Gastrocnemius medialis (tissue), 4 donors: Measurements from ENCODE around the gene CCDC171. TPM values are rescaled to one million over a fixed set of nuclear protein-coding genes. Genes with fewer than 3 reads are reported as not detected.
"Not testable (repeated sequence)": the region's sequence is repeated elsewhere in the genome, so short reads cannot be mapped to it uniquely, and the experiment has no call there.

Source experiments
- ATAC-seq, 2 donors: fragments of 150-250 bp; one replicate each; pipeline ENCODE4 v1.9.1; 2016
- DNase-seq, 2 donors: peaks; one replicate each; pipeline ENCODE4 v3.0.0-alpha.2; 2019
- H3K27ac ChIP-seq, 4 donors: fragments of 200-600 bp; sonication (generic); 1 replicate in 1 of 4; 2 replicates in 3 of 4; pipeline ENCODE4 v1.5.1; 2016 to 2018; ENCODE audit warnings: mild to moderate bottlenecking in 2 of 4, moderate library complexity in 1 of 4
- H3K27me3 ChIP-seq, 3 donors: fragments of 200-600 bp; sonication (generic) in 2 of 3; 1 replicate in 1 of 3; 2 replicates in 2 of 3; pipeline versions ENCODE4 v1.5.1 to v1.6.0; 2016 to 2019; ENCODE audit warnings: mild to moderate bottlenecking in 1 of 3, moderate library complexity in 1 of 3
- H3K36me3 ChIP-seq, 2 donors: fragments of 200-600 bp; sonication (generic) in 1 of 2; one replicate each; pipeline ENCODE4 v1.5.1; 2017 to 2018
- H3K4me1 ChIP-seq, 2 donors: fragments of 200-600 bp; sonication (generic) in 1 of 2; one replicate each; pipeline ENCODE4 v1.5.1; 2016 to 2017; ENCODE audit warnings: mild to moderate bottlenecking in 2 of 2
- H3K4me3 ChIP-seq, 4 donors: fragments of 200-600 bp; sonication (generic) in 3 of 4; 1 replicate in 1 of 4; 2 replicates in 3 of 4; pipeline ENCODE4 v1.5.1; 2016 to 2019; ENCODE audit warnings: mild to moderate bottlenecking in 2 of 4
- H3K9me3 ChIP-seq, 3 donors: fragments of 200-600 bp; sonication (generic) in 2 of 3; 1 replicate in 1 of 3; 2 replicates in 2 of 3; pipeline ENCODE4 v1.5.1; 2016 to 2019
- POLR2A ChIP-seq, 2 donors: fragments of 450-650 bp; IDR thresholded peaks; one replicate each; pipeline ENCODE4 v1.6.1; 2017; ENCODE audit warnings: antibody characterized with exemption in 2 of 2, mild to moderate bottlenecking in 2 of 2, moderate library complexity in 2 of 2
- in situ Hi-C, 4 donors: fragments of 200-750 bp; cut with MboI; loops; one replicate each; pipeline versions ENCODE4 v1.15.0 to v1.8.0; 2017; ENCODE audit warnings: low sequenced_read_pairs in 4 of 4
- intact Hi-C: fragments of 100-400 bp; cut with DNase I; formaldehyde crosslinking; loops from one replicate; pipeline ENCODE4 v1.15.1; 2023; ENCODE audit warnings: low total_unique reads
- total RNA-seq, 4 donors: library from RNA; depleted of rRNA; stranded (reverse); fragments of >200 nt; gene quantifications; one replicate each; pipeline versions ENCODE4 v1.1.0 to v1.2.3, GENCODE V29; 2016
- TF ChIP-seq, protein P1 (sequence below), 5 experiments: fragments of 450-650 bp in 3 of 5; fragments of 200-600 bp in 2 of 5; sonication (generic) in 2 of 5; IDR thresholded peaks in 4 of 5; conservative IDR thresholded peaks in 1 of 5; 1 replicate in 4 of 5; 2 replicates in 1 of 5; pipeline ENCODE4 v1.5.1; 2016 to 2019; ENCODE audit warnings: antibody characterized with exemption in 5 of 5, mild to moderate bottlenecking in 3 of 5, moderate library complexity in 3 of 5

The CCDC171 gene
- total RNA-seq, 4 donors from 2014 or later: 0.61 to 1.7 (median 1.3) TPM

DNA sequence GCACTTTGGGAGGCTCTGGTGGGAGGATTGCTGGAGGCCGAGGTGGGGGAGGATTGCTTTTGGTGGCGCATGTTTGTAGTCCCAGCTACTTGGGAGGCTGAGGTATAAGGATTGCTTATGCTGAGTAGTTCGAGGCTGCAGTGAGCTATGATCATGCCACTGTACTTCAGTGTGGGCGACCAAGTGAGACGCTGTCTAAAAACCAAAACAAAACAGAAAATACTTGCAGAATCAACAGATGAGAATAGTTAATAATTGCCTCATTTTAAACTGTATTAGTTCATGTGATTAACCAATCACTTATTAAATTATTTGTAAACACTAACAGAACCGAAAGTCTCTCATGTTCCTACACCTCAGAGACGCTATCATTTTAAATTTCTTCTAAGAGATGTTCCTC, 118.1 kb downstream of the CCDC171 start:
- TF ChIP-seq, protein P1, sequence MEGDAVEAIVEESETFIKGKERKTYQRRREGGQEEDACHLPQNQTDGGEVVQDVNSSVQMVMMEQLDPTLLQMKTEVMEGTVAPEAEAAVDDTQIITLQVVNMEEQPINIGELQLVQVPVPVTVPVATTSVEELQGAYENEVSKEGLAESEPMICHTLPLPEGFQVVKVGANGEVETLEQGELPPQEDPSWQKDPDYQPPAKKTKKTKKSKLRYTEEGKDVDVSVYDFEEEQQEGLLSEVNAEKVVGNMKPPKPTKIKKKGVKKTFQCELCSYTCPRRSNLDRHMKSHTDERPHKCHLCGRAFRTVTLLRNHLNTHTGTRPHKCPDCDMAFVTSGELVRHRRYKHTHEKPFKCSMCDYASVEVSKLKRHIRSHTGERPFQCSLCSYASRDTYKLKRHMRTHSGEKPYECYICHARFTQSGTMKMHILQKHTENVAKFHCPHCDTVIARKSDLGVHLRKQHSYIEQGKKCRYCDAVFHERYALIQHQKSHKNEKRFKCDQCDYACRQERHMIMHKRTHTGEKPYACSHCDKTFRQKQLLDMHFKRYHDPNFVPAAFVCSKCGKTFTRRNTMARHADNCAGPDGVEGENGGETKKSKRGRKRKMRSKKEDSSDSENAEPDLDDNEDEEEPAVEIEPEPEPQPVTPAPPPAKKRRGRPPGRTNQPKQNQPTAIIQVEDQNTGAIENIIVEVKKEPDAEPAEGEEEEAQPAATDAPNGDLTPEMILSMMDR (IDR thresholded peaks at IDR 0.05 in 4 of 5, conservative IDR thresholded peaks at IDR 0.05 in 1 of 5): no peak
- TF ChIP-seq POLR2A (IDR thresholded peaks at IDR 0.05): no peak
- in situ Hi-C loops: no loop called here
- Histone ChIP-seq H3K27me3 (no peaks in the 10 kb centered on the region), H3K36me3 (no peaks in the 10 kb centered on the region), H3K4me1 (no peaks in the 10 kb centered on the region), H3K27ac (no peak overlapping the region), H3K4me3 (no peak overlapping the region), H3K9me3 (no peaks in the 10 kb centered on the region)
- ATAC-seq (no peak), DNase-seq (no peak)
- intact Hi-C loops: no loop called here

DNA sequence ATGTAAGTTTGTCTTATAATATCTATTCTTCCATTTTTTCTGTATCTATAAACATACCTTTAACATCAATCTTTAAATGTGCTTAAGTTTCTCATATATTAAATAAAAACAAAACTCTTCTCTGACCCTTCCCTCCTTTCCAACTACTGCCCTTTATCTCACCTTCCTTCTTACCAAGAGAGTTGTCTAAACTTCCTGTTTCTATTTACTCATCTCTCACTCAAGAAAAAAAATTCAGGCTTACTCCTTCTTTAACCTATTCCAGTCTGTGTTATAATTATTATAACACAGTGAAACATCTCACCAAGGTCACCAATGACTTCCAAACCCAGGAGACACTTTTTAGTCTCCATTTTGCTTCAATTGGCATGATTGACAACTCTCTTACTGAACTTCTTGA, 140.9 kb downstream of the CCDC171 start:
- DNase-seq: no peak
- no peak overlapping the region for H3K4me3 ChIP-seq
- no peaks in the 10 kb centered on the region for H3K9me3 ChIP-seq
- H3K4me1 ChIP-seq: no peaks in the 10 kb centered on the region
- H3K27me3 ChIP-seq: no peaks in the 10 kb centered on the region
- ATAC-seq: no peak
- no peaks in the 10 kb centered on the region for H3K36me3 ChIP-seq
- in situ Hi-C loops: no loop called here
- intact Hi-C loops: no loop called here
- TF ChIP-seq, protein P1 (IDR thresholded peaks at IDR 0.05 in 4 of 5, conservative IDR thresholded peaks at IDR 0.05 in 1 of 5): no peak
- no peak for TF ChIP-seq POLR2A (IDR thresholded peaks at IDR 0.05)
- no peak overlapping the region for H3K27ac ChIP-seq

DNA sequence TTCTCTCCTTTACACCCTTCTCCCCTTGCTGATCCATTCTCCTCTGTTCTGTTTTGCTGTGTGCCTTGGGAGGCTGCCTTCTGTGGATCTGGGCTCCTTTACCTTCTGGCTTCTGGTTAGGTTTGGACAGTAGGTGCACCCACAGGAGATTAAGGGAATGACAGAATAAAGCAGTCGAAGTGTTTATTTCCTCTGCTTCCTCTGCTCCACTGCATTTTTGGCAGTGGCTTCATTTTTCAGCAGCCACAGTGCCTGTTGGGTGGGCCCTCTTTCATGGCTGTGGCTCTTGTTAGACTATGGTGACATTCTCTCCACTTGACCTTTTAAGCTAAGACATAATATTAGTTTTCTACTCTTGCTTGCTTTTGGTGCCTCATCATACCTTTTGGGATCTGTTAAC, 144.1 kb downstream of the CCDC171 start:
- H3K9me3 ChIP-seq: no peaks in the 10 kb centered on the region
- no peak overlapping the region for H3K27ac ChIP-seq
- TF ChIP-seq, protein P1 (IDR thresholded peaks at IDR 0.05 in 4 of 5, conservative IDR thresholded peaks at IDR 0.05 in 1 of 5): no peak
- no peak for TF ChIP-seq POLR2A (IDR thresholded peaks at IDR 0.05)
- H3K36me3 ChIP-seq: no peaks in the 10 kb centered on the region
- H3K27me3 ChIP-seq: no peaks in the 10 kb centered on the region
- DNase-seq (no peak), ATAC-seq (no peak)
- in situ Hi-C loops: no loop called here
- no peak overlapping the region for H3K4me3 ChIP-seq
- intact Hi-C loops: no loop called here
- H3K4me1 ChIP-seq: no peaks in the 10 kb centered on the region

DNA sequence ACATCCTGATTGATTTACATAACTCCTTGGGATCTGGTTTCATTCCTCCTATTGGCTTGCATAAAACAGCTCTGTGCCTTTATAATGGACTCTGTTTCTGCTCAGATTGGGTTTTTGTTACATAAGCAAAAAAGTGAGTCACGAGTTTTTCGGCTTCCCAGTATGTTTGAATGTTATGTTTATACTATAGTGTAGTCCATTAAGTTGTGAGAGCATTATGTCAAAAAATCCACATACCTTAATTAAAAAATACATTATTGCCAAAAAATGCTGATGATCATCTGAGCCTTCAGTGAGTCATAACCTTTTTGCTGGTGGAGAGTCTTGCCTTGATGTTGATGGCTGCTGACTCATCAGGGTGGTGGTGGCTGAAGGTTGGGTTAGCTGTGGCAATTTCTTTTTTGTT, 144.6 kb downstream of the CCDC171 start:
- DNase-seq: no peak
- no peaks in the 10 kb centered on the region for H3K9me3 ChIP-seq
- TF ChIP-seq, protein P1 (IDR thresholded peaks at IDR 0.05 in 4 of 5, conservative IDR thresholded peaks at IDR 0.05 in 1 of 5): no peak
- TF ChIP-seq POLR2A (IDR thresholded peaks at IDR 0.05): no peak
- H3K4me3 ChIP-seq: no peak overlapping the region
- in situ Hi-C loops: no loop called here
- H3K27ac ChIP-seq: no peak overlapping the region
- no peaks in the 10 kb centered on the region for H3K36me3 ChIP-seq
- H3K27me3 ChIP-seq: no peaks in the 10 kb centered on the region
- H3K4me1 ChIP-seq: no peaks in the 10 kb centered on the region
- intact Hi-C loops: no loop called here
- ATAC-seq: no peak

DNA sequence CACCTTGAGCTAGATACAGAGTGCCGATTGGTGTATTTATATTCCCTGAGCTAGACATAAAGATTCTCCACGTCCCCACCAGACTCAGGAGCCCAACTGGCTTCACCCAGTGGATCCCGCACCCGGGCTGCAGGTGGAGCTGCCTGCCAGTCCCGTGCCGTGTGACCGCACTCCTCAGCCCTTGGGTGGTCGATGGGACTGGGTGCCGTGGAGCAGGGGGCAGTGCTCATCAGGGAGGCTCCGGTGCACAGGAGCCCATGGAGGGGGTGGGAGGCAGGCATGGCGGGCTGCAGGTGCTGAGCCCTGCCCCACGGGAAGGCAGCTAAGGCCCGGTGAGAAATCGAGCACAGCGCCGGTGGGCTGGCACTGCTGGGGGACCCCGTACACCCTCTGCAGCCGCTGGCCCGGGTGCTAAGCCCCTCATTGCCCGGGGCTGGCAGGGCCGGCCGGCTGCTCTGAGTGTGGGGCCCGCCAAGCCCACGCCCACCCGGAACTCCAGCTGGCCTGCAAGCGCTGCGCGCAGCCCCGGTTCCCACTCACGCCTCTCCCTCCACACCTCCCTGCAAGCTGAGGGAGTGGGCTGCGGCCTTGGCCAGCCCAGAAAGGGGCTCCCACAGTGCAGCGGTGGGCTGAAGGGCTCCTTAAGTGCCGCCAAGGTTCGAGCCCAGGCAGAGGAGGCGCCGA, 147.2 kb downstream of the CCDC171 start:
- H3K36me3 ChIP-seq, H3K27ac ChIP-seq, H3K4me1 ChIP-seq, DNase-seq, in situ Hi-C loops, H3K9me3 ChIP-seq, H3K4me3 ChIP-seq, intact Hi-C loops, ATAC-seq, H3K27me3 ChIP-seq: not testable (repeated sequence)
